ENCODE data around the gene MLXIP. TPM values are rescaled to one million over a fixed set of nuclear protein-coding genes. Genes with fewer than 3 reads are reported as not detected.

Gene MLXIP
- total and polyA plus RNA-seq, 2 of the 8 experiments (the other 6 are each of a cell fraction or from before 2014, with no cell fraction given), result 5.5 to 40.5 TPM

GRCh38 chr12:122042910-122043309, 35.6 kb upstream of the MLXIP start (continued):
- TF ChIP-seq CHD7 (IDR thresholded peaks at IDR 0.05; ENCODE audit: insufficient replicate concordance, low read length), result no peak
